Measurements from ENCODE around the gene HES7. TPM values are rescaled to one million over a fixed set of nuclear protein-coding genes. Genes with fewer than 3 reads are reported as not detected.
A peak's percentile ranks its signal among the peaks of the same experiment; 100 is the strongest.

The HES7 gene
- total and polyA plus RNA-seq, 9 of the 15 experiments (the other 6 are each of a cell fraction or from before 2014, with no cell fraction given): 0.03 to 1.7 (median 0.14) TPM; not detected in 1

DNA sequence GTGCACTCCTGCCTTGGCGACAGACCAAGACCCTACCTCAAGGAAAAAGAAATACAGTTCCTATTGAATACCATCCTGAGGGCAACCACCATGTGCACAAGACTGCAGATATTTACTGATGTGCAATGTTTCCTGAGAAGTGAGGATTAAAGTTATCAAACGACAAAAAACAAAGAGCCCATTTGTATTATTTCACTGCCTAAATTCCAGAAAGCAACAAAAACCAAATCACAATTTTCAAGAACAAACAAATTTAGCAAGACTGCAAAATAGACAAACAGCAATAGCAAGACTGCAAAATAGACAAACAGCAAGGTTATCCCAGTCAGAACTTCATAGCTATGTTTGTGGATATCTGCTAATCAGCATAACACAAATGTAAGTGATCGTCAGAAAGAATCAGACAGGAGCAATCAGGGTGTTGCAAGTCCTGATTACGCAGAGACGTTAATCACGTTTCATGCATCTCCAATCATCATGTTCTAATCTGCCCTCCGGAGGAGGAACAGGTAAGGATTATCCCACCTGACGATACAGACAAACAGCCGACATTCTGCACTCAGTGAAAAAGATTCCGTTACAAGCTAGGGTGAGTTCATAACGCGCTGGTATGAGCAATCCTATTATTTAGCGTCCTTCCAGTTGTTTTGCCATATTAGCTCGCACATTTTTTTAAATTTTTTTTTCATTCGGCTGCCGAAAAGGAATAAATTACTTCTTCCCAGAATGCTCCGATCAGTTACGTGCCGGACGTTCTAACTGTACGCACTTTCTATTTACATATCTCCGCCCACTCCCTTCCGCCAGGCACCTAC is 49.4 kb upstream of the HES7 start (continued):
- TF ChIP-seq JUND (IDR thresholded peaks at IDR 0.05; ENCODE audit: borderline replicate concordance, low read depth, low read length) (peak; percentile 65), JUND (tag; IDR thresholded peaks at IDR 0.05; ENCODE audit: borderline replicate concordance, low read depth, low read length) (peak; percentile 81; the same call in 2 of the 3 replicates), MED1 (CRISPR knock-in tag; IDR thresholded peaks at IDR 0.05; ENCODE audit: borderline replicate concordance) (peak; percentile 98), ZNF778 (CRISPR knock-in tag; IDR thresholded peaks at IDR 0.05) (no peak), ERF (CRISPR knock-in tag; IDR thresholded peaks at IDR 0.05) (peak; percentile 96), TOE1 (IDR thresholded peaks at IDR 0.05; ENCODE audit: borderline replicate concordance) (peak; percentile 89), TOE1 (CRISPR knock-in tag; IDR thresholded peaks at IDR 0.05; ENCODE audit: borderline replicate concordance, low read depth) (no peak), POLR2B (IDR thresholded peaks at IDR 0.05; ENCODE audit: low read depth, partially characterized antibody) (peak; percentile 100), ETS2 (tag; IDR thresholded peaks at IDR 0.05; ENCODE audit: borderline replicate concordance, poor library complexity, severe bottlenecking) (no peak), GATAD2B (IDR thresholded peaks at IDR 0.05; ENCODE audit: borderline replicate concordance) (peak; percentile 99), BACH1 (tag; IDR thresholded peaks at IDR 0.05) (peak; percentile 84), CBX8 (IDR thresholded peaks at IDR 0.05; ENCODE audit: borderline replicate concordance, extremely low read depth, low read depth, low read length, poor library complexity, severe bottlenecking) (no peak), HDAC1 (IDR thresholded peaks at IDR 0.05) (peak; percentile 61 to 92; a peak in 3 of 4 replicates), GTF2E2 (tag; IDR thresholded peaks at IDR 0.05) (peak; percentile 100), STAG1 (CRISPR knock-in tag; IDR thresholded peaks at IDR 0.05; ENCODE audit: borderline replicate concordance) (no peak), ZNF830 (CRISPR knock-in tag; IDR thresholded peaks at IDR 0.05) (peak; percentile 97), SUPT5H (IDR thresholded peaks at IDR 0.05) (peak; percentile 100), HDAC3 (IDR thresholded peaks at IDR 0.05; ENCODE audit: borderline replicate concordance, partially characterized antibody) (peak; percentile 89), RAD21 (CRISPR knock-in tag; conservative IDR thresholded peaks at IDR 0.05 in 1 of 2, IDR thresholded peaks at IDR 0.05 in 1 of 2) (peak in 1 of 2 experiments; percentile 37; a peak in 3 of 4 replicates), BCL6 (CRISPR knock-in tag; IDR thresholded peaks at IDR 0.05) (0 out of 2 replicates have a peak, but pooled peaks have one; percentile 67)
- TF ChIP-seq, protein P1, sequence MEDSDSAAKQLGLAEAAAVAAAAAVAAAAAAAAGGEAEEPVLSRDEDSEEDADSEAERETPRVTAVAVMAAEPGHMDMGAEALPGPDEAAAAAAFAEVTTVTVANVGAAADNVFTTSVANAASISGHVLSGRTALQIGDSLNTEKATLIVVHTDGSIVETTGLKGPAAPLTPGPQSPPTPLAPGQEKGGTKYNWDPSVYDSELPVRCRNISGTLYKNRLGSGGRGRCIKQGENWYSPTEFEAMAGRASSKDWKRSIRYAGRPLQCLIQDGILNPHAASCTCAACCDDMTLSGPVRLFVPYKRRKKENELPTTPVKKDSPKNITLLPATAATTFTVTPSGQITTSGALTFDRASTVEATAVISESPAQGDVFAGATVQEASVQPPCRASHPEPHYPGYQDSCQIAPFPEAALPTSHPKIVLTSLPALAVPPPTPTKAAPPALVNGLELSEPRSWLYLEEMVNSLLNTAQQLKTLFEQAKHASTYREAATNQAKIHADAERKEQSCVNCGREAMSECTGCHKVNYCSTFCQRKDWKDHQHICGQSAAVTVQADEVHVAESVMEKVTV (CRISPR knock-in tag; IDR thresholded peaks at IDR 0.05): peak; percentile 81
- TF ChIP-seq, protein P2, sequence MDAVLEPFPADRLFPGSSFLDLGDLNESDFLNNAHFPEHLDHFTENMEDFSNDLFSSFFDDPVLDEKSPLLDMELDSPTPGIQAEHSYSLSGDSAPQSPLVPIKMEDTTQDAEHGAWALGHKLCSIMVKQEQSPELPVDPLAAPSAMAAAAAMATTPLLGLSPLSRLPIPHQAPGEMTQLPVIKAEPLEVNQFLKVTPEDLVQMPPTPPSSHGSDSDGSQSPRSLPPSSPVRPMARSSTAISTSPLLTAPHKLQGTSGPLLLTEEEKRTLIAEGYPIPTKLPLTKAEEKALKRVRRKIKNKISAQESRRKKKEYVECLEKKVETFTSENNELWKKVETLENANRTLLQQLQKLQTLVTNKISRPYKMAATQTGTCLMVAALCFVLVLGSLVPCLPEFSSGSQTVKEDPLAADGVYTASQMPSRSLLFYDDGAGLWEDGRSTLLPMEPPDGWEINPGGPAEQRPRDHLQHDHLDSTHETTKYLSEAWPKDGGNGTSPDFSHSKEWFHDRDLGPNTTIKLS (IDR thresholded peaks at IDR 0.05; ENCODE audit: borderline replicate concordance, low read depth): peak; percentile 55; the same call in 1 of the 2 replicates

Measured in K562 (cell line).